Brain microvascular endothelial cell (primary cell): Measurements from ENCODE around the gene WDFY3.

Experiments
- DNase-seq: peaks from one replicate; pipeline ENCODE4 v3.0.0-alpha.2; 2020
- H3K27ac ChIP-seq: fragments of 250-450 bp; sonication (Bioruptor Pico); 2 replicates; pipeline ENCODE4 v1.5.1; 2020; ENCODE audit warnings: mild to moderate bottlenecking, moderate library complexity
- H3K27me3 ChIP-seq: fragments of 250-450 bp; sonication (Bioruptor Pico); replicated peaks from 2 replicates; pipeline ENCODE4 v1.5.1; 2020; ENCODE audit warnings: mild to moderate bottlenecking
- H3K36me3 ChIP-seq: fragments of 250-450 bp; sonication (Bioruptor Pico); replicated peaks from 2 replicates; pipeline ENCODE4 v1.5.1; 2020; ENCODE audit warnings: mild to moderate bottlenecking
- H3K4me3 ChIP-seq: 2 replicates; pipeline ENCODE4 v1.5.1; 2011; ENCODE audit warnings: low read depth, mild to moderate bottlenecking, control low read depth, low read length, moderate library complexity
- in situ Hi-C: cut with HindIII; loops from 2 replicates; pipeline ENCODE4 v1.10.0; 2017; ENCODE audit warnings: low sequenced_read_pairs, low pct_ligation_motif_present
- TF ChIP-seq, protein P1 (sequence below): IDR thresholded peaks from 2 replicates; pipeline ENCODE4 v1.5.1; 2011; ENCODE audit warnings: low read depth, mild to moderate bottlenecking, moderate library complexity, low read length, control low read depth, inconsistent platforms; ENCODE audit errors: missing control alignments

The WDFY3 gene

DNA sequence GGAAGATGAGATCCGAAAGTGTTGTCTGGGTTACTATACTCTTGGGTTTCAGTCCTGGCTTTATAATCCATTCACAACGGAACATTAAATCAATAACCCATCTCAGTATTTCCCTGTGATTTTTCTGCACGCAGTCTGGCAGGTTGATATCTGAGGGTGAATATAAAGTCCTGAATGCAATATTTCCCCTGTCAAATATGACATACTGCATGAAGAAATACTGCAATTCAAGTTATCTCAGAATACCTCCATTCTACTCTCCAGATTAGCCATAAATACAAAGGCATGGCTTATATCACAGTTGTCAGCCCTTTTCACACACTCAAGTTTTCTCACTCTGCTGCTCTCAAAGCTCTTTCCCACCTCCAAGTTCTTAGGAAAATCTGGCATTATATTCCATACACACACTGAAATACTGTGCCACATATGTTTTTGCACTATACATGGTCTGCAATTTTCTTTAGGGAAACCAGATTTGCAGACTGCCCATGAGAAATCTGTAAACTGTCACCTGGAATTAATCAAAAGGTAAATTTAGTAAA, 64.7 kb downstream of the WDFY3 start:
- Histone ChIP-seq H3K4me3 (no peak overlapping the region), H3K27me3 (no peaks in the 10 kb centered on the region), H3K27ac (no peak overlapping the region), H3K36me3 (no peaks in the 10 kb centered on the region)
- DNase-seq: no peak
- in situ Hi-C loops: no loop called here
- TF ChIP-seq, protein P1, sequence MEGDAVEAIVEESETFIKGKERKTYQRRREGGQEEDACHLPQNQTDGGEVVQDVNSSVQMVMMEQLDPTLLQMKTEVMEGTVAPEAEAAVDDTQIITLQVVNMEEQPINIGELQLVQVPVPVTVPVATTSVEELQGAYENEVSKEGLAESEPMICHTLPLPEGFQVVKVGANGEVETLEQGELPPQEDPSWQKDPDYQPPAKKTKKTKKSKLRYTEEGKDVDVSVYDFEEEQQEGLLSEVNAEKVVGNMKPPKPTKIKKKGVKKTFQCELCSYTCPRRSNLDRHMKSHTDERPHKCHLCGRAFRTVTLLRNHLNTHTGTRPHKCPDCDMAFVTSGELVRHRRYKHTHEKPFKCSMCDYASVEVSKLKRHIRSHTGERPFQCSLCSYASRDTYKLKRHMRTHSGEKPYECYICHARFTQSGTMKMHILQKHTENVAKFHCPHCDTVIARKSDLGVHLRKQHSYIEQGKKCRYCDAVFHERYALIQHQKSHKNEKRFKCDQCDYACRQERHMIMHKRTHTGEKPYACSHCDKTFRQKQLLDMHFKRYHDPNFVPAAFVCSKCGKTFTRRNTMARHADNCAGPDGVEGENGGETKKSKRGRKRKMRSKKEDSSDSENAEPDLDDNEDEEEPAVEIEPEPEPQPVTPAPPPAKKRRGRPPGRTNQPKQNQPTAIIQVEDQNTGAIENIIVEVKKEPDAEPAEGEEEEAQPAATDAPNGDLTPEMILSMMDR: no peak

DNA sequence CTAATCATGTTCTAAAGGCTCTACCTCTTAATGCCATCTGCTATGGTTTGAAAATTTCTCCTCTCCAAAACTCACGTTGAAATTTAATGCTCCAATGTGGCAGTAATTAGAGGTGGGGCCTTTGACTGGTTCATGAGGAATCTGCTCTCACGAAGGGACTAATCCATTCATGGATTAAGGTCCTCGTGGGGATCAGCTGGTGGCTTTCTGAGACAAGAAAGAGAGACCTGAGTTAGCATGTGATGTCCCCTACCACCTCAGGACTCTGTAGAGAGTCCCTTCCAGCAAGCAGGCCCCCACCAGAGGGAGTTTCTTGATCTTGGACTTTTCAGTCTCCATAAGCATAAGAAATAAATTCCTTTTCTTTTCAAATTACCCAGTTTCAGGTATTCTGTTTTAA, 65.3 kb downstream of the WDFY3 start:
- in situ Hi-C loops: no loop called here
- Histone ChIP-seq H3K27ac (no peak overlapping the region), H3K36me3 (no peaks in the 10 kb centered on the region), H3K27me3 (no peaks in the 10 kb centered on the region), H3K4me3 (no peak overlapping the region)
- no peak for DNase-seq
- TF ChIP-seq, protein P1: peak; percentile 22

DNA sequence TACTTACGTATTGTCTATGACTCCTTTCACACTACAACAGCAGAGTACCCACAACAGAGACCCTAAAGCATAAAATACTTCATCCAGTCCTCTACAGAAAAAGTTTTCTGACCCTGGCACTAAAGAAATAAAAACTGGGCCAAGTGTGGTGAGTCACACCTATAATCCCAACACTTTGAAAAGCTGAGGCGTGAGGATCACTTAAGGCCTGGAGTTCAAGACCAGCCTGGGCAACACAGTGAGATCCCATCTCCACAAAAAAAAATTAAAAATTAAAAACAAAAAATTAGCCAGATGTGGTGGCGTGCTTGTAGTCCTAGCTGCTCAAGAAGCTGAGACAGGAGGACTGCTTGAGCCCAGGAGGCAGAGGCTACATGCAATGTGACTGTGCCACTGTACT, 66.9 kb downstream of the WDFY3 start:
- Histone ChIP-seq H3K36me3 (no peaks in the 10 kb centered on the region), H3K4me3 (no peak overlapping the region), H3K27ac (no peak overlapping the region), H3K27me3 (no peaks in the 10 kb centered on the region)
- in situ Hi-C loops: no loop called here
- TF ChIP-seq, protein P1: no peak
- no peak for DNase-seq

DNA sequence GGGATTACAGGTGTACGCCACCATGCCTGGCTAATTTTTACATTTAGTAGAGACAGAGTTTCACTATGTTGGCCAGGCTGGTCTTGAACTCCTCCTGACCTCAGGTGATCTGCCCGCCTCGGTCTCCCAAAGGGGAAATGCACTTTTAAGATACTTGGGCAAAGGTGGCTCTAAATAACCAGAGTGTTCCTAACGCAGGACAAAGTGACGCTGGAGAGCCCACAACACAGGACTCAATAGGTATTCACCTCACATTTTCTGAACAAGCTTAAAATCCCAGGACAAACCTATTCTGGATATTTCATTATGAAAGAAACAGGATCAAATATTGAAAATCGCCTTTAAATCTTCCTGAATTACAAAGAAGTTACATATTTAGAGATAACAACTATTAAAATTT, 69.0 kb downstream of the WDFY3 start:
- TF ChIP-seq, protein P1: no peak
- Histone ChIP-seq H3K4me3 (no peak overlapping the region), H3K27ac (no peak overlapping the region), H3K27me3 (no peaks in the 10 kb centered on the region), H3K36me3 (no peaks in the 10 kb centered on the region)
- no peak for DNase-seq
- in situ Hi-C loops: no loop called here

DNA sequence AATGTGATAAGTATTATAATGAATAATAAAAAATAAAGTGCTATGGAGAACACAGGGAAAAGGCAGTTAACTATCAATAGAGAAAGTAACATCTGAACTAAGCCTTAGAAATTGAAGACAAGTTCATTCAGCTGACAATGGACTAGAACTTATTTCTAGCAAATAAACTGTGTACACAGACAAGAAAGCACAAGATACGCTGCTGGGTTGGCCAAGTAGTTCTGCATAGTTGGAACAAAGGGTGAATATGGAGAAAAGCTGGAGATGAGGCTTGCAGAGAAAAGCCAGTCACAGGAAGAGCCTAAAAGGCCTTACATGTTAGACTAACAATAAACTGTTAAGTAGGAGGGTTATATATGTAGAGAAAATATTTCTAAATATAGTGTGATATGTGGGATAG, 71.2 kb downstream of the WDFY3 start:
- no peak overlapping the region for H3K27ac ChIP-seq
- DNase-seq: no peak
- in situ Hi-C loops: no loop called here
- TF ChIP-seq, protein P1: no peak
- H3K4me3 ChIP-seq: no peak overlapping the region
- H3K27me3 ChIP-seq: no peaks in the 10 kb centered on the region
- no peaks in the 10 kb centered on the region for H3K36me3 ChIP-seq

DNA sequence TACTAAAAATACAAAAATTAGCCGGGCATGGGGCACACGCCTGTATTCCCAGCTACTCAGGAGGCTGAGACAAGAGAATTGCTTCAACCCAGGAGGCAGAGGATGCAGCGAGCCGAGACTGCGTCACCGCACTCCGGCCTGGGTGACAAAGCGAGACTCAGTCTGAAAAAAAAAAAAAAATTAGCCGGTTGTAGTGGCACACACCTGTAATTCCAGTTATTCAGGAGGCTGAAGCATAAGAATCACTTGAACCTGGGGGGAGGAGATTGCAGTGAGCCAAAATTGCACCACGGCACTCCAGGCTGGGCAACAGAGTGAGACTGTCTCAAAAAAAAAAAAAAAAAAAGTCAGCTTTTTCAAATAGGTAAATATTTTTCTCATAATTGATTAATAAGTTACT, 71.9 kb downstream of the WDFY3 start:
- in situ Hi-C loops: no loop called here
- Histone ChIP-seq H3K27ac (no peak overlapping the region), H3K4me3 (no peak overlapping the region), H3K36me3 (no peaks in the 10 kb centered on the region), H3K27me3 (no peaks in the 10 kb centered on the region)
- DNase-seq: no peak
- TF ChIP-seq, protein P1: no peak
